GM21576 (cell line): ENCODE data around the gene BAHD1.
"Not testable (repeated sequence)": the region's sequence is repeated elsewhere in the genome, so short reads cannot be mapped to it uniquely, and the experiment has no call there.

Experiments
- ATAC-seq: cut with Tn5 transposase; IDR thresholded peaks from one replicate; pipeline ENCODE4 v1.9.1; 2021; ENCODE audit warnings: mild to moderate bottlenecking, moderate library complexity; ENCODE audit not compliant: unreplicated experiment

Gene BAHD1

DNA sequence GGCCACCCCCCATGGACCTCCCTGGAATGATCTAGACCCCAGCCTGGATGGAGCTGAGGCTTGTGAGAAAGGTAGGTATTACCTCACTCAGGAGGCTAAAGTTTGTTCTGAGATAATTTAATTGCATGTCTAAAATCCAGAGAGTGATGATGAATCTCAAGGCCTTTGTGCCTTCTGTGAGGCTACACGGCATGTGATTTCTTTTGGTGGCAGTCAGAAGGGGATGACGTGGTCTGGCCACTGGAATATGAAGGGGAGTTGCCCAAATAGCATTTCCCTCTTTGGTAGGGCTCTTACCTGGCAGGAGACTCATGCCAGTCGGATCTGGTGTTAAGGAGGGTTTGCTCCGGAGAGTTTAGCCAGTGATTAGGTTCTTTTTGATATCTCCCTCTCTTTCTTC is 2.5 kb downstream of the BAHD1 start:
- ATAC-seq: no peak

DNA sequence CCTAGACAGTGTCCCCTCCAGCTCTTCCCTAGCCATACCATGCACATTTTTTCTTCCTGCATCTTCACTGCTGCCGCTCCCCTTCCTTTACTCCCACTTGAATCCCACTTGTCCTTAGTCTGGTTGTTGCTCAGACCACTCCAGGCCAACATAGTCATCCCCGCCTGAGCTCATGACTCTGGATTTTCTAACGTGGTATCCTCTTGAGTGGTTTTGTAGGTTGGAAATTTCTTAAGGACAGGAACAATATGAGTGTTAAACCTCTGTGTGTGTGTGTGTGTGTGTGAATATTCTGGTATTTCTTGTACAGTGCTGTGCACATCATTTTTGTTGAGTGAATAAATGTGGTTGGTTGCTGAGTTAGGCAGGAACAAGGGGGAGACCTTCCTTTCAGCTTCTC is 3.1 kb downstream of the BAHD1 start:
- no peak for ATAC-seq

DNA sequence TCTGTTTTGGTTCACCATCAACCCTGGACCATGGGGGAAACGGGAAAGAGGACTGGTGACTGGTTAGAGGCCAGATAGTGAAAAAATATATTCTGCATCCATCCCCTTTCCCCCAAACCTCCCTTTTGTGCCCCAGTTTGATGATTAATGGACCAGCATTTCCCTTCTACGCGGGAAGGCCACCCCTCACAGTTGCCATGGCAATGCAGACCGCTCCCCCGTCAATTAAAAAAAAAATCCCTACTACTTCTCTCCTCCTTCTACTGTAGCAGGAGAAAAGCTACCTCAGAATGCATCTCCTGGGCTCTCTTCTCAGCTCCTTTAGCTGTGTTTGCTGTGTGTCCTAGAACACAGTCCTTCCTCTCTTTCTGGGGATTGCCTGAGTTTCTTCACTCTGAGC is 4.0 kb downstream of the BAHD1 start:
- ATAC-seq: no peak

- no peak for ATAC-seq
Observed at GRCh38 chr15:40445421-40445922, 4.7 kb downstream of the BAHD1 start.

- no peak for ATAC-seq
Observed at GRCh38 chr15:40446144-40446543, 5.4 kb downstream of the BAHD1 start.

- ATAC-seq: no peak
Observed at GRCh38 chr15:40448354-40448753, 7.6 kb downstream of the BAHD1 start.

- no peak for ATAC-seq
Observed at GRCh38 chr15:40449275-40449674, 8.5 kb downstream of the BAHD1 start.

DNA sequence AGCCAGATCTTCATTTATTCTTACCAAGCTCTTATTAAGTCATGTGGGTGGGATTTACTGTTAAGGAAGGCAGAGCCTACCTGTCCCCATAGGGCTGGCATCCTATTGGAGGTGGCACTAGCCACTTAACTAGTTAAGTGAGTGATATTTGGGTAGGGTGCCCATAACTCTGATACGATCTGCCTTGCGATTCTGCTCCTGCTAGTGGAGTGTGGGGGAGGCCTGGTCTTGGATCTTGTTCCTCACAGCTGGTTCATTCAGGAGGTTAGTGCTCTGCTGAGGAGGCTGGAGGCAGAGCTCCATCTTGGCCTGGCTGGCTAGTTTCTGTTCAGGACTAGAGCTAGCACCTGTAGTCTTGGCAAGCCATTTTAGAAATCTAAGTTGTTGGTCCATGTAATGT is 9.3 kb downstream of the BAHD1 start:
- no peak for ATAC-seq

- no peak for ATAC-seq
Observed at GRCh38 chr15:40451527-40452158, 10.9 kb downstream of the BAHD1 start.

GRCh38 chr15:40452296-40453090 is 11.7 kb downstream of the BAHD1 start:
- ATAC-seq: peak; percentile 51

GRCh38 chr15:40453941-40454340 is 13.2 kb downstream of the BAHD1 start:
- not testable (repeated sequence) for ATAC-seq

- ATAC-seq: no peak
Observed at GRCh38 chr15:40454904-40455391, 14.2 kb downstream of the BAHD1 start.

DNA sequence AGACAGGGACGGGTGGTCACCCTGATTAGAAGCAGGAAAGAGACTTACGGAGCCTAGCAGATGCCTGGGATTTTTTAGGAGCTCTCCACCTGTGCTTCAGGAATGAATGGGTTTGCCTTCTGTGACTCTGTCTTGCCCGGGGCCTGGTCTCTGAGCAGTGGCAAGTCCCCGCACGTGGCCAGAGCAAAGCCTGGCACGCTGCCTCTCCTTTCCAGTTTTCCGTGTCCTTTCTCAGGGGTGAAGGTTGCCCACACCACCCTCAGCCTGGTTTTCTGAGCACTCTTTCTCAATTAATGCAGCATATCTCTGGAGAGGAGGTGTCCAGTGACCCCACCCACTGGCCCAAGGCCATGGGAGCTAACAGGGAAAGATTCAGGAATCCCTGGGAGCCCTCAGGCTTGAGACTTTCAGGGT is 15.6 kb downstream of the BAHD1 start:
- ATAC-seq: no peak

GRCh38 chr15:40456738-40457137 is 16.0 kb downstream of the BAHD1 start:
- no peak for ATAC-seq

- no peak for ATAC-seq
Observed at GRCh38 chr15:40458495-40459371, 18.0 kb downstream of the BAHD1 start.

GRCh38 chr15:40459391-40460015 is 18.8 kb downstream of the BAHD1 start:
- no peak for ATAC-seq

DNA sequence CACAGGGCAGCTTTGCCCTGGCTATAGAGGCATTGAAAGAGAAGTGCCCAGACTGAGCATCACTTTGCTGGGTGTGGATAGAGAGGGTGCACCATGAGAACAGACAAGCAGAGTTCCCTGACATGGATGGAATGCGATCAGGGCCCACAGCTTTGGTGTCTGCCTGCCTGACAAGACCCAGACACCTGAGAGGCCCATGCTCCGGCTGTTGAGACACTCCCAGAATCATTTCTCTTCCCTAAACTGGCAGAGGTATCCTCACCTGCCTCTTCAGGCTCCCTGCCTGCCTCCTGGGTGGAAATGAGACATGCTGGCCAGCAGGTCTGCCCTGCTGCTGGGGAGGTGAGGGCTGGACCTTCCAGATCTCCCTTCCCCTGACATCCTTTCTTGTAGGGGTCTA is 19.7 kb downstream of the BAHD1 start:
- no peak for ATAC-seq

- ATAC-seq: no peak
Observed at GRCh38 chr15:40461958-40462357, 21.2 kb downstream of the BAHD1 start.

DNA sequence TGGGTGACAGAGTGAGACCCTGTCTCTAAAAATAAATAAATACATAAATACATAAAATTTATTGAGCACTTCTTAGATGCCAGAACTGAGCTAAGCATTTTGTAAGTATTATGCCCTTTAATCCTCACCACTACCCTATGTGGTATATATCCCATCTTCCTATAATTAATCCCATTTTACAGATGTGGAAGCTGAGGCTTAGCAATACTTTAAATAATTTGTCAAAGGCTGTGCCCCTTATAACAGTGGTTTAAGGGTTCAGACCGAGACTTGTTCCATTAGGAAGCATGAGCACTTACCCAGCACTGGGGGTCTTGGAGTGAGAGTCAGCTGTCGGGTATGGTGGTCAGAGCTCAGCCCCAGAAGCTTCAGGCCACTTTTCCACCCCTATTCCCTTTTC is 22.5 kb downstream of the BAHD1 start:
- no peak for ATAC-seq

GRCh38 chr15:40463886-40464545 is 23.3 kb downstream of the BAHD1 start:
- ATAC-seq: no peak
